Panc1 (cell line): ENCODE measurements around the gene OR2B3. TPM values are rescaled to one million over a fixed set of nuclear protein-coding genes. Genes with fewer than 3 reads are reported as not detected.

Experiments
- ATAC-seq: fragments of 200-7000 bp; cut with Tn5 transposase; 2 replicates; pipeline ENCODE4 v1.9.1; 2020; ENCODE audit warnings: mild to moderate bottlenecking, moderate library complexity
- BruUV-seq: library from RNA; stranded (reverse); fragments of 400-500 nt; replicated peaks from 2 replicates; lab custom pipeline; 2021; lab: Mats Ljungman, UMichigan
- CTCF ChIA-PET: fragments of 300-600 bp; sonication (Branson Sonifier 250); formaldehyde crosslinking; loops from one replicate; lab custom pipeline; 2022; ENCODE audit warnings: antibody characterized with exemption; lab: Charles Lee
- POLR2A ChIA-PET: fragments of 300-600 bp; sonication (Branson Sonifier 250); formaldehyde crosslinking; loops from one replicate; lab custom pipeline; 2022; ENCODE audit warnings: antibody characterized with exemption; lab: Charles Lee
- DNase-seq: peaks from one replicate; pipeline ENCODE4 v3.0.0-alpha.2; 2010; ENCODE audit warnings: low read depth, low spot score
- H3K27ac ChIP-seq: 2 replicates; pipeline ENCODE4 v1.5.1; 2011; ENCODE audit warnings: mild to moderate bottlenecking, low read length, inconsistent platforms
- H3K27me3 ChIP-seq: fragments of 200-500 bp; sonication (Bioruptor generic); 2 replicates; pipeline ENCODE4 v1.6.0; 2014; ENCODE audit warnings: low read length, inconsistent platforms; ENCODE audit not compliant: control insufficient read depth, insufficient read depth
- H3K36me3 ChIP-seq: fragments of 200-500 bp; sonication (Bioruptor generic); 2 replicates; pipeline ENCODE4 v1.5.1; 2014; ENCODE audit warnings: inconsistent platforms, mild to moderate bottlenecking, low read length, moderate library complexity; ENCODE audit not compliant: control insufficient read depth, insufficient read depth
- H3K4me1 ChIP-seq: 2 replicates; pipeline ENCODE4 v1.5.1; 2011; ENCODE audit warnings: inconsistent platforms, mild to moderate bottlenecking, low read length, moderate library complexity; ENCODE audit not compliant: control insufficient read depth, insufficient read depth
- H3K4me3 ChIP-seq, 2 experiments: 2 replicates each; pipeline ENCODE4 v1.5.1; 2011 to 2012; ENCODE audit warnings: low read depth in 2 of 2, low read length in 2 of 2, mild to moderate bottlenecking in 2 of 2, inconsistent platforms in 1 of 2, moderate library complexity in 1 of 2
- H3K9me3 ChIP-seq: fragments of 200-500 bp; sonication (Bioruptor generic); 2 replicates; pipeline ENCODE4 v1.5.1; 2014; ENCODE audit warnings: low read depth, mild to moderate bottlenecking, inconsistent platforms, low read length, moderate library complexity; ENCODE audit not compliant: control insufficient read depth, insufficient read depth
- CTCF ChIP-seq: fragments of 450-650 bp; IDR thresholded peaks from 2 replicates; pipeline ENCODE4 v1.5.1; 2017; ENCODE audit warnings: mild to moderate bottlenecking
- POLR2AphosphoS5 ChIP-seq: IDR thresholded peaks from 2 replicates; pipeline ENCODE4 v1.6.1; 2012; ENCODE audit warnings: mild to moderate bottlenecking, low read depth, low read length, moderate library complexity
- SIN3A ChIP-seq: IDR thresholded peaks from 2 replicates; pipeline ENCODE4 v1.6.1; 2012; ENCODE audit warnings: low read depth, mild to moderate bottlenecking, low read length, moderate library complexity, borderline replicate concordance; ENCODE audit not compliant: insufficient read depth
- TCF7L2 ChIP-seq: IDR thresholded peaks from 2 replicates; pipeline ENCODE4 v1.6.1; 2011; ENCODE audit warnings: mild to moderate bottlenecking, low read depth, low read length, inconsistent platforms
- in situ Hi-C: cut with HindIII; loops from 2 replicates; pipeline ENCODE4 v1.10.0; 2016; ENCODE audit warnings: low sequenced_read_pairs, low pct_unique_long_range_greater_than_20kb
- intact Hi-C: fragments of 100-400 bp; cut with micrococcal nuclease; formaldehyde crosslinking; loops from one replicate; pipeline ENCODE4 v1.10.0; 2022; ENCODE audit not compliant: unreplicated experiment
- total RNA-seq: library from RNA; stranded (reverse); gene quantifications from one replicate; pipeline ENCODE4 v1.2.1, GENCODE V29; 2021; ENCODE audit not compliant: unreplicated experiment
- TF ChIP-seq, protein P1 (sequence below), 2 experiments: IDR thresholded peaks; 2 replicates each; pipeline ENCODE4 v1.6.1; 2011 to 2012; ENCODE audit warnings: low read depth in 2 of 2, control low read depth in 1 of 2, low read length in 1 of 2, mild to moderate bottlenecking in 1 of 2, moderate library complexity in 1 of 2; ENCODE audit not compliant: insufficient read depth in 1 of 2

Gene OR2B3
- total RNA-seq, 1 experiment from 2014 or later, result not detected

GRCh38 chr6:29051680-29052079 is 35.4 kb downstream of the OR2B3 start:
- Histone ChIP-seq H3K27ac (no peak overlapping the region), H3K4me1 (no peaks in the 10 kb centered on the region), H3K27me3 (peaks cover 12% of the 10 kb centered on the region), H3K36me3 (no peaks in the 10 kb centered on the region), H3K4me3 (no peak overlapping the region), H3K9me3 (no peaks in the 10 kb centered on the region)
- ChIA-PET CTCF (no interaction called here), POLR2A (no interaction called here)
- TF ChIP-seq TCF7L2 (no peak), POLR2AphosphoS5 (no peak), SIN3A (no peak), CTCF (no peak)
- TF ChIP-seq, protein P1, sequence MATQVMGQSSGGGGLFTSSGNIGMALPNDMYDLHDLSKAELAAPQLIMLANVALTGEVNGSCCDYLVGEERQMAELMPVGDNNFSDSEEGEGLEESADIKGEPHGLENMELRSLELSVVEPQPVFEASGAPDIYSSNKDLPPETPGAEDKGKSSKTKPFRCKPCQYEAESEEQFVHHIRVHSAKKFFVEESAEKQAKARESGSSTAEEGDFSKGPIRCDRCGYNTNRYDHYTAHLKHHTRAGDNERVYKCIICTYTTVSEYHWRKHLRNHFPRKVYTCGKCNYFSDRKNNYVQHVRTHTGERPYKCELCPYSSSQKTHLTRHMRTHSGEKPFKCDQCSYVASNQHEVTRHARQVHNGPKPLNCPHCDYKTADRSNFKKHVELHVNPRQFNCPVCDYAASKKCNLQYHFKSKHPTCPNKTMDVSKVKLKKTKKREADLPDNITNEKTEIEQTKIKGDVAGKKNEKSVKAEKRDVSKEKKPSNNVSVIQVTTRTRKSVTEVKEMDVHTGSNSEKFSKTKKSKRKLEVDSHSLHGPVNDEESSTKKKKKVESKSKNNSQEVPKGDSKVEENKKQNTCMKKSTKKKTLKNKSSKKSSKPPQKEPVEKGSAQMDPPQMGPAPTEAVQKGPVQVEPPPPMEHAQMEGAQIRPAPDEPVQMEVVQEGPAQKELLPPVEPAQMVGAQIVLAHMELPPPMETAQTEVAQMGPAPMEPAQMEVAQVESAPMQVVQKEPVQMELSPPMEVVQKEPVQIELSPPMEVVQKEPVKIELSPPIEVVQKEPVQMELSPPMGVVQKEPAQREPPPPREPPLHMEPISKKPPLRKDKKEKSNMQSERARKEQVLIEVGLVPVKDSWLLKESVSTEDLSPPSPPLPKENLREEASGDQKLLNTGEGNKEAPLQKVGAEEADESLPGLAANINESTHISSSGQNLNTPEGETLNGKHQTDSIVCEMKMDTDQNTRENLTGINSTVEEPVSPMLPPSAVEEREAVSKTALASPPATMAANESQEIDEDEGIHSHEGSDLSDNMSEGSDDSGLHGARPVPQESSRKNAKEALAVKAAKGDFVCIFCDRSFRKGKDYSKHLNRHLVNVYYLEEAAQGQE (IDR thresholded peaks at IDR 0.05; ENCODE audit: insufficient read depth in 1 of 2, low read depth in 2 of 2, low read length in 1 of 2), result no peak
- in situ Hi-C loops, result no loop called here
- intact Hi-C loops, result no loop called here
- DNase-seq (no peak), ATAC-seq (no peak)
- no TSS peak for BruUV-seq

DNA sequence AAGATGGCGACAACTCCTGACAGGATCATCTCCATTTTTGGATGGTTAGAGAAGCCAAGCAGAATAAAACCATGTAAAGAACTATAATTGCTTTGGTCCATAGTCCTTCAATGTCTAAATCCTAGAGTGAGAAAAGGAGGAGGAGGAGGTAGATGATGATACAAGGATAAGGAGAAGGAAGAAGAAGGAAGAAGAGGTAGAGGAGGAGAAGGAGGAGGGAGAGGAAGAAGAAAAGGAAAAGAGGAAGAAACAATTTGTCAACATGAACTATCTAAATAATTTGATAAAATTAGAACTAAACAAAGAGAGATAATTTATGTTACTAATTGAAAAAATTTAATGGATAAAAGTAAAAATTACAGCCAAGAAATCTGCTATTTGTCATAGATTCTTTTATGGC is 42.0 kb downstream of the OR2B3 start, which contains the start of gene OR2W1:
Gene OR2W1, minus strand, starts transcription at position 101 of the 400 bp plus-strand sequence. Its CDS starts 0 bp downstream, at position 101.
- Histone ChIP-seq H3K27ac (no peak within 1 kb of the TSS), H3K4me3 (no peak within 1 kb of the TSS), H3K27me3 (peaks cover 12% of the 10 kb centered on the region), H3K36me3 (no peaks in the 10 kb centered on the region), H3K9me3 (no peaks in the 10 kb centered on the region), H3K4me1 (no peaks in the 10 kb centered on the region)
- no peak for DNase-seq
- ChIA-PET POLR2A (no interaction called here), CTCF (no interaction called here)
- TF ChIP-seq, protein P1 (IDR thresholded peaks at IDR 0.05; ENCODE audit: insufficient read depth in 1 of 2, low read depth in 2 of 2, low read length in 1 of 2), result no peak
- TF ChIP-seq TCF7L2 (no peak), CTCF (no peak)
- intact Hi-C loops (no loop called here), in situ Hi-C loops (no loop called here)
- no peak for ATAC-seq
- BruUV-seq, result no TSS peak

Other genes starting within 250 kb of the OR2B3 start
- 53.0 TPM for gene TRIM27, start 163.3 kb downstream of the OR2B3 start, total RNA-seq
- gene ZNF311, start 82.0 kb downstream of the OR2B3 start, total RNA-seq, result 0.39 TPM
- gene OR2W1, start 42.1 kb downstream of the OR2B3 start, total RNA-seq, result not detected
- gene OR2J1, start 12.2 kb upstream of the OR2B3 start, total RNA-seq, result not detected
- gene OR2J3, start 20.7 kb upstream of the OR2B3 start, total RNA-seq, result not detected
- not detected for gene OR2J2, start 83.6 kb upstream of the OR2B3 start, total RNA-seq
- gene OR14J1, start 214.4 kb upstream of the OR2B3 start, total RNA-seq, result not detected